Tibial nerve (tissue), 3 donors: ENCODE measurements around the gene KRAS.

ENCODE experiments used
- POLR2A ChIP-seq, 2 donors: fragments of 450-650 bp; IDR thresholded peaks; one replicate each; pipeline ENCODE4 v1.6.1; 2017; ENCODE audit warnings: antibody characterized with exemption in 2 of 2, mild to moderate bottlenecking in 2 of 2, moderate library complexity in 2 of 2
- TF ChIP-seq, protein P1 (sequence below), 5 experiments: fragments of 200-600 bp in 3 of 5; fragments of 450-650 bp in 2 of 5; sonication (generic) in 3 of 5; IDR thresholded peaks; one replicate each; pipeline ENCODE4 v1.5.1; 2016 to 2019; ENCODE audit warnings: antibody characterized with exemption in 5 of 5, mild to moderate bottlenecking in 3 of 5, moderate library complexity in 2 of 5

GRCh38 chr12:25293653-25294052 is 42.9 kb upstream of the KRAS start:
- TF ChIP-seq POLR2A (IDR thresholded peaks at IDR 0.05): no peak
- TF ChIP-seq, protein P1, sequence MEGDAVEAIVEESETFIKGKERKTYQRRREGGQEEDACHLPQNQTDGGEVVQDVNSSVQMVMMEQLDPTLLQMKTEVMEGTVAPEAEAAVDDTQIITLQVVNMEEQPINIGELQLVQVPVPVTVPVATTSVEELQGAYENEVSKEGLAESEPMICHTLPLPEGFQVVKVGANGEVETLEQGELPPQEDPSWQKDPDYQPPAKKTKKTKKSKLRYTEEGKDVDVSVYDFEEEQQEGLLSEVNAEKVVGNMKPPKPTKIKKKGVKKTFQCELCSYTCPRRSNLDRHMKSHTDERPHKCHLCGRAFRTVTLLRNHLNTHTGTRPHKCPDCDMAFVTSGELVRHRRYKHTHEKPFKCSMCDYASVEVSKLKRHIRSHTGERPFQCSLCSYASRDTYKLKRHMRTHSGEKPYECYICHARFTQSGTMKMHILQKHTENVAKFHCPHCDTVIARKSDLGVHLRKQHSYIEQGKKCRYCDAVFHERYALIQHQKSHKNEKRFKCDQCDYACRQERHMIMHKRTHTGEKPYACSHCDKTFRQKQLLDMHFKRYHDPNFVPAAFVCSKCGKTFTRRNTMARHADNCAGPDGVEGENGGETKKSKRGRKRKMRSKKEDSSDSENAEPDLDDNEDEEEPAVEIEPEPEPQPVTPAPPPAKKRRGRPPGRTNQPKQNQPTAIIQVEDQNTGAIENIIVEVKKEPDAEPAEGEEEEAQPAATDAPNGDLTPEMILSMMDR (IDR thresholded peaks at IDR 0.05): no peak
